Caki2 (cell line): ENCODE data around the gene TTF2. TPM values are rescaled to one million over a fixed set of nuclear protein-coding genes. Genes with fewer than 3 reads are reported as not detected.

Experiments used
- DNase-seq: peaks from one replicate; pipeline ENCODE4 v3.0.0-alpha.2; 2015; ENCODE audit warnings: low read depth
- in situ Hi-C: cut with HindIII; loops from 2 replicates; pipeline ENCODE4 v1.10.0; 2016; ENCODE audit warnings: low sequenced_read_pairs, low pct_unique_long_range_greater_than_20kb, mixed read lengths
- total RNA-seq: library from RNA; depleted of rRNA; stranded (reverse); fragments of >200 nt; shearing (Covaris generic); gene quantifications from 2 replicates; pipeline ENCODE4 v1.2.3, GENCODE V29; 2014; ENCODE audit warnings: low replicate concordance

The TTF2 gene
- total RNA-seq, 1 experiment from 2014 or later = 4.2 TPM

DNA sequence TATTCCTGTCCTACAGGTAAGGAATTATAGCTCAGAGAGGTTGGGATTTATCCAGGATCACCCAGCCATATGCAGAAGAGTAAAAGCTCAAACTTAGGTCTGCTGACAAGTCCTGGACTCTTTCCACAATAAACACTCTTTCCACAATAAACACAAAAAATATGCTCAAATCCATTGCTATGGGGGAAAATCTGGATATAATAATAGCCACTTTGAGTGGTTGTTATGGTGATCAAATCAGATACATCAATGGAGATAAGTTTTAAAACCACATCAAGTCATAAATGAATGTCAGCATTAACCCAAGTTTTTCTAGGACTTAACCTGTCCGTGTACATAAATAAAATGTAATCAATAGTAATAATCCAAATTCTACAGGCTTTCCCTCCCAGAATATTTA, 22.3 kb upstream of the TTF2 start:
- DNase-seq = no peak
- in situ Hi-C loops = no loop called here

DNA sequence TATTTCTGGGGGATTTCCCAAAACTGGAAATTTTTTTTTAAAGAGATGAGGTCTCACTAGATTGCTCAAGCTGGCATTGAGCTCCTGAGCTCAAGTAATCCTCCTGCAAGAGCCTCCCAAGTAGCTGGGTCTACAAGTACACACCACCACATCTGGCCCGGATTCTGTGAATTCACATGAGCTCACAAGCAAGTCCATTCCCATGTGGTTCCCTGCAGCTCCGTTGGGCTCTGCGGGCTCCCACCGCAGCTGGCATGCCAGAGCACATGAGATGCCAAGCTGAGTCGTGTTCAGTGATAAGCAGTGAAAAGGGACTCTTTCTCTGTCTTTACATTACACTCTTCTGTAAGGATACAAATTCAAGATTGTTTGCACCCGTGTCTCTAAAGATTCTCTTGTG, 21.9 kb upstream of the TTF2 start:
- in situ Hi-C loops = no loop called here
- no peak for DNase-seq

DNA sequence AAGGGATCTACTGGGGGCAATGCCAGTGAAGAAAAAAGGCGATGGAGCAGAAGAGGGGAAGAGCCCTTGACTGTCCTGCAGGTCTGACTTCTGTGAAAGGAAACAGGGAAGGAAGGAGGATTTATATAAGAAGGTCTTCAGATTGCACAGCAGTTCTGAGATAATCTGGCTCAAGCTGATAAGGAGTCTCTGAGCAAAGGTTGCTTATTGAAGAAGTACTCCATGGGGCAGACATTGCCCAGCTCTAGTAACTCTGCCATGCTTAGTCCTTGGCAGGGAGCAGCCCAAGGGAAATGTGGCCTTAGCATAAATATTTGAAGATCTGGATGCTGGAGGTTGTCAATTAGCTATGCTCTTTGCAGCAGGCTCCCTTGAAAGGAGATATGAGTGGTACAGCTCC, 15.9 kb upstream of the TTF2 start:
- in situ Hi-C loops = no loop called here
- no peak for DNase-seq

DNA sequence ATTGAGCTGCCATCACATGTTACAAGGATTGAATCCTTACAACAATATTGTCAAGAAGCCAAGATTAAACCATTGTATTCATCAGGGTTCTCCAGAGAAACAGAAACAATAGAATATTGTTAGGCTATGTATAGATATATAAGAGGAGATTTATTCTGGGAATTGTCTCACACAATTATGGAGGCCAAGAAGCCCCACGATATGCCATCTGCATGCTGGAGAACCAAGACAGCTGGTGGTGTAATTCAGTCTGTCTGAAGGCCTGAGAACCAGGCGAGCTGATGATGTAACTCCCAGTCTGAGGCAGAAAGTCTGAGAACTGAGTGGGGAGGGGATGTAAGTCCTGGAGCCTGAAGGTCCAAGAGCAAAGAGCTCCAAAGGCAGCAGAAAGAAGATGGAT, 14.5 kb upstream of the TTF2 start:
- no peak for DNase-seq
- in situ Hi-C loops = no loop called here

DNA sequence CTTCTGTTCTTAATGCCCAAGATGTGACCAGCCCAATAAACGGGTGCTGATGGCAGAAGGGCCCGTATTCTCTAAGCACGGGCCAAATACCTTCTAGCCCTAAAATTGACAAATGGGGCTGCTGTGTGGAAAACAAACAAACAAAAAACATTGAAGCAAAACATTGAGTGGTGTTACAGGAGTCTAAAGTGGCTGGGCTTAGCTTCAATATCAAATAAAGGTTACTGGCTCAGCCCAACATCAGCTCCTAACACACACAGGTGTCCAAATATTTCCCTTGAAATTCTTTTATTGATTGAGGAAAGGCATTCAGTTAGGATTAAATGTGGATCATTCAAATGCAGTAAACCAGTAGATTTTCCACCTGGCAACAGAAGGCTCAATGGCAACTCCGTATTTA, 13.3 kb upstream of the TTF2 start:
- in situ Hi-C loops = no loop called here
- no peak for DNase-seq

DNA sequence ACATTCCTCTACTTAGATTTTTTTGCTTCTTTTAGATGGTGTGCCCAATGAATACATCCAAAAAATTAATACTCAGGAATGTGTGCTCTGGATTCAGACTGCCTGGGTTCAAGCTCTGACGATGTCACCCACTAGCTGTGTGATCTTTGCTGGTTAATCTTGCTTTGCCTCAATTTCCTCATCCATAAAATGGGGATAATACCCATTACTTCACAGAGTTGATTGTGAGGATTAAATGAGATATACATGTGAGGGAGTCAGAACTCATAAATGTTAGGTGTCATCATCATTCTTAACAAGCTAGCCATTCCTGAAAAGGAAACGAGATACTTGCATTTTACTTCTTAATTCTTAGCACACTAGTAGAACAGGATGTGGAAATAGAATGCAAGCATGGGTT, 12.9 kb upstream of the TTF2 start:
- in situ Hi-C loops = no loop called here
- no peak for DNase-seq

DNA sequence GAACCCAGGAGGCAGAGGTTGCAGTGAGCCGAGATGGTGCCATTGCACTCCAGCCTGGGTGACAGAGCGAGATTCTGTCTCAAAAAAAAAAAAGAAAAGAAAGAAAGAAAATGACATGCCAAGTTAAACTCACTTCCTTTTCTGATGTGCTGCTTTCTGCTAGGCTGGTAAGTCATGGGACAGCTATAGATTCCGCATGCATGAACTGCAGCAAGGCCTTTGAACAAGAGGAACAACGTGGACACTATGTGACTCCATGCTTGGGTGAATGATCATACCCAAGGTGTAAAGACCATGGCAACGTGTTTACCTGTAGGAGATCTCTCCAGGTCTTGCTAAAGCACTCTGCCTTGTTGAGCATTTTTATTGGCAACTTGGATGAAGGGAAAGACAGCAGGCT, 10.3 kb upstream of the TTF2 start:
- no peak for DNase-seq
- in situ Hi-C loops = no loop called here

DNA sequence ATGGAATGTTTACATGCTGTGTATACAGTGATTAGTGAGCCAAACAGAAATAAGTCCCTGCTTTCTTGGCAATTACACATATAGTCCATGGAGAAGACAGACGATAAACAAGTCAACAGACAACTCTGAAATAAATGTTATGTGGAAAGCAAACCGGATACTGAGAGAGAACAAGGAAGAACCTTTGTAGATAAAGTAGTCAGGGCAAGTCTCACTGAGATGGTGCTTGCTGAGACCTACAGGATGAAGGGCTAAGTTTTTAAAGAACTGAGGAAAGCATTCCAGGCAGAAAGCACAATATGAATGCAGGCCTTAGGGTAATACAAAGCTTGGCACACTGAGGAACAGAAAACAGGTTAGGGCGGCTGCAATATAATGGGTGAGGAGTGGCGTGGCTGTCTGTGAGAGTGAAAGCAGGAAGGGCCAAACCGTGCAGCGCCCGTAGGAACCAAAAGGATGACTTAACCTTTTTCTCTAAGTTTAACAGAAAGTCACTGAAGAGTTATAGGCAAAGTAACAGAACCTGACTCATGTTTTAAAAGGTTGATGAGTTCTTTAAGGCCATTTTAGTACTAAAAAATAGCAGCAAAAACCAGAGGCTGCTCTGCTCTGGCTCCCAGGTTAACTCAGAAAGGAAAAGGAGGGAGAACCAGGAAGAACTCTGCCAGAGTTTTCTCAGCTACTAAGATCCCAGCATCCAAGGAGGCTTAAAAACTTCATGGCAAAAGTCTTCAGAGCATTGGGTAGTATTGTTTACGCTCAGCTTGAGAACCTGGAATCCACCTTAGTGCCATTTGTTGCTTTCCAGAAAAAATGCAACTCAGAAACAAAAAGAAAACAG, 8.7 kb upstream of the TTF2 start:
- no peak for DNase-seq
- in situ Hi-C loops = no loop called here

DNA sequence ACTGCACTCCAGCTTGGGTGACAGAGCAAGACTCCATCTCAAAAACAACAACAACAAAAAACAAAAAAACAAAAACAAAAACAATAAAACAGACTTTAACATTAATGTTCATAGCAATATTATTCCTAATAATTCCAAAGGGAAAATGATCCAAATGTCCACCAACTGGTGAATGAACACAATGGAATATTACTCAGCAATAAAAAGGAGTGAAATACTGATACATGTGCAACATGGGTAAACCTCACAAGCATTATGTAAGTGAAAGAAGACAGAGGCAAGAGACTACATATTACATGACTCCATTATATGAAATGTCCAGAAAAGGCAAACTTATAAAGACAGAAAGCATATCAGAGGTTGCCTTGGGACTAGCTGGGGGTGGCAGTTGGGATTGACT, 6.1 kb upstream of the TTF2 start:
- DNase-seq = no peak
- in situ Hi-C loops = no loop called here

DNA sequence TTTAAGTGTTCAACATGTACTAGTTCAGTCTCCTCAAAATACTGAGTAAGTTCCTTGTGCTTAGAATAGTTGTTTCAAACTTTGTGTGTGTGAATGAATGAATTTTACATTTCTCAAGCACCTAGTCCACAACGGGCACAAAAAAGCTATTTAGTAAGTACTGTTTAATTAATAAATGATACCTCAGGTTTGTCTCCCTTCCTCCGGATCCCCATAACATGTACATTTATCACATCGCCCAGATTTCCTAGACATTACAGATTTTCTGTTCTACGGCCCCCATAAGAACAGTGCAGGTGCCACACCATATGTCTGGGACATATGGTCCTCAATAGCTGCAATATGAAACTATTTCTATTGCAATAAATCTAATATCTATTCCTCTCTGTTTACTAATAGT, 1.3 kb upstream of the TTF2 start:
- no peak for DNase-seq

DNA sequence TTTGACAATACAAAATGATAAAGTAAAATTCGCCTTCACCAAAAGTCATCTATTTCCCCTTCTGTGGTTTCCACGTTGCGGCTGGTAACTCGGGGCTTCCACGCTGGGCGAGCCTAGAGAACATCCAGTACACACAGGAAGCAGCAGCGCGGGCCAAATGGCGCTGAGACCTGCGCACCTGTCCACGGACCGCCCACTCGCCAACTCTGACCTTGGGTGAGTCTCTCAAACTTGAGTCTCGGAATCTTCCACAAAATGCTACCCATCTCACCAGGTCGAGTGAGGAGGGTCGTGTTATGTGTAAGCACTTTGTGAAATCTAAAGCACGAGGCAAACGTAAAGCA, 820 bp upstream of the TTF2 start:
- DNase-seq = no peak
- in situ Hi-C loops = no loop called here

More for the DNA sequence above, 1.3 kb upstream of the TTF2 start:
- in situ Hi-C loops = no loop called here

DNA sequence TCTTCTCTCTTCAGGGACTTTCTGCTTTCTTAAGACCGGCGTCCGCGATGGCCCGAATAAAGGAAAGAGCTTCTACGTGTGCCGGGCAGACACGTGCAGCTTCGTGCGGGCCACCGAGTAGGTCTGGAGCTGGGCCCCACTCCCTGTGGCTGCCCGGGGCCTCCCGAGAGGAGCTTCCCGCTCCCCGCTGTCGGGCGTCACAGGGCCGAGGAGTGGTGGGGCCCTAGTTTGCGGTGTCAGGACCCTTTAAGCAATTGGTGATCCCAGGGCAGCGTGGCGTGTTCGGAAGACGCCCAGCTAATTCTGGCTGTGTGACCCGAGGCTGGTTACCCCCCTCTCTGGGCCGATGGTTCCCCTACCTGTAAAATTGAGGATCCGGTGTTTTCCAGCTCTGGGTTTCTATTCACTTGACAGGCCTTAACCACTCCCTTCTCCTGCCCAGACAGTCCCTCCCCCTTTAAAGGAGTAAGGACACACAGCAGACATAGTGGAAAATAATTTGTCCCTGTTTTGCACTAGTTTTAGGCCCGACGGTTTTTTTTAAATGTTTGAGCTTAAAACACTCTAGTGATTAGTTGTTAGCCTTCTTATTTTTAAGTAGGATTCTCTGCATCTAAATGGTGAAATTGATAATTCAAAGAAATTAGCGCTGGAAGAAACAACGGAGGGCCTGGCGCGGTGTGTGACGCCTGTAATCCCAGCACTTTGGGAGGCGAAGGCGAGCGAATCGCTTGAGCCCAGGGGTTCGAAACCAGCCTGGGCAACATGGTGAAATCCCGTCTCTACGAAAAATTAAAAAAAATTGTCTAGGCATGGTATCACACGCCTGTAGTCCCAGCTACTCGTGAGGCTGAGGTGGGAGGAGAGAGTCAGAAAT, 553 bp downstream of the TTF2 start:
- peak; percentile 35 for DNase-seq
- in situ Hi-C loops = no loop called here

DNA sequence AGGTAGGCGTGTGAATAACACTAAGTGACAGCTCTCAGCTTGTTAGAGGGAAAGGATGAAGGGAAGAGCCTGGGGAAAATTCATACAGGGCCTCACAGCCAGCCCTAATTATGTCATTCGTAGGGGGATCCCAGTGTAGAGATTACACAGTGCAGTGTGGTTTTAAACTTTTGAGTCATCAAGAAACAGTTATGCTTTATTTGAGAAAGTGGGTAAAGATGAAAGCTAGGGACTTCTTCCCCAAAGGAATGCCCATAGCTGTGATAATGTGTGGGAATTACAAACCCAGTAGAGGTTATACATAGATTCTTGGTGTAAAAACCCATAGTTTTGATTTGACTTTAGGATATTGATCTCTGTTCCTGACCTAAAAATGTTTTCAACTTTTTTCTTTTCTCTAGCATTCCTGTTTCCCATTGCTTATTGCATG, 1.9 kb downstream of the TTF2 start:
- in situ Hi-C loops = no loop called here
- DNase-seq = no peak

DNA sequence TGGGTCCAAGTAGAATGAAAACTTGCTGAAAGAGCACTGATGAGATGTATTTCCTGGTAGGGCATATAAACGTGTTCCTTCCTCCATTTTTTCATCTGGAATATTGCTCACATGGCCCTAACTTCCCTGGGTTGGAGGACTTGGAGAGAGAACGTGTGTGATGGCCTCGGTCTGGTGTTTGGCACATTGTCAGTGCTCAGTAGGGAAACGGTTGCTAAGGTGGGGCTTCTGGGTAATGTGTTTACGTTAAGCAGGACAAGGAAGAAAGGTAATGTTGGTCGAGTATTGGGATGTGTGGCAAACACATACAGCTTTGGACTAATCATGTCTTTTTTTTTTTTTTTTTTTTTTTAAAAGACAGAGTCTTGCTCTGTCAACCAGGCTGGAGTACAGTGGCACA, 6.2 kb downstream of the TTF2 start:
- in situ Hi-C loops = no loop called here
- no peak for DNase-seq

DNA sequence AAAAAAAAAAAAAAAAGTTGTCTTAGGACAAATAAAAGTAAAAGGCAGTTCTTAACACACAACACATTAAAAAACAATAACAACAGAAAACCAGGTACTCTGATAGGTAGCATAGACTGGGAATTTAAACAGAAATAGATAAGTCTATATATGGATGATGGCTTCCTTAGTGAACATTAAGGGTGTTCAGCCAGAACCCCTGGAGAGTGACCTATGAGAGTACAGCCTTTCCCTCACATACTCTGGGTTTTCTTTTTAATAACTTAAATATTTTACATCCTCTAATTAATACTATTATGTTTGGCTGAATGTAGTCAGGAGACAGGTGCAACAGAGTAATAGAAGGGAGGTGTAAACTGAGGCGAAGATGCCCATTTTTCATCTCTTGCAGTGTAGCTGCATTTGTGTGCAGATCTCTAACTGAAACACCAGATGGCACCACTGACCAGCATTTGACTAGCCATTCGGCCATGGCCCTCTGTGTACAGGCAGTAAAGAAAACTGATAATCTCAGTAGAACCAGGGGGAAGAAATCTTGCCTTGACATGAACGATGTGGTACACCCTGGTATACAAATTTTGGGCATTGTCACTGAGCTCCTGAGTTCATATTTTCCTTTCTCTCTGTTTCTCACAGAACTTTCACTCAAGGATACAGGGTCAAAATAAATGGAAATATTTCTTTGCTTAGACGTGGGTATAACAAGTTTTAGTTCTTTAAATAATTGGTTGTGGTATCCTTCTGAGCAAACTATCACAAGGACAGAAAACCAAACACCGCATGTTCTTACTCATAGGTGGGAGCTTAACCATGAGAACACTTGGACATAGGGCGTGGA, 7.6 kb downstream of the TTF2 start:
- in situ Hi-C loops = no loop called here
- DNase-seq = peak; percentile 19

DNA sequence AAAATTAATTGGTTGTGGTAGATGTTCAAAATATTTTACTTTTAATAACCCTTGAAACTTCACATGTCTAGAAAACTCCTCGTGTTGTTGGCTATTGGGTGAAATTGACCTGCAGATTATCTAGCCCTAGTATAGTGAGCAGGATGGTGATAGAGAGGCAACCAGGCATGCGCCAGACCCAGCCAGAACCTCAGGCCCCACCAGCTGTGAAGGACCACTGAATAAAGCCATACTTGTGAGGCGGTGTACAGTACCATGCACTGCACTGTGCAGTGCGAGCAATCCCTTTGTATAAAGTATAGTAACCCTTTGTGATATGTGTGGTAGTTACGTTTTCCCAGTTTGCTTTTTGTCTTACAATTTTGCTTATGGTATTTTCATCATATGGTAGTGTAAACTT, 8.5 kb downstream of the TTF2 start:
- no peak for DNase-seq
- in situ Hi-C loops = no loop called here

DNA sequence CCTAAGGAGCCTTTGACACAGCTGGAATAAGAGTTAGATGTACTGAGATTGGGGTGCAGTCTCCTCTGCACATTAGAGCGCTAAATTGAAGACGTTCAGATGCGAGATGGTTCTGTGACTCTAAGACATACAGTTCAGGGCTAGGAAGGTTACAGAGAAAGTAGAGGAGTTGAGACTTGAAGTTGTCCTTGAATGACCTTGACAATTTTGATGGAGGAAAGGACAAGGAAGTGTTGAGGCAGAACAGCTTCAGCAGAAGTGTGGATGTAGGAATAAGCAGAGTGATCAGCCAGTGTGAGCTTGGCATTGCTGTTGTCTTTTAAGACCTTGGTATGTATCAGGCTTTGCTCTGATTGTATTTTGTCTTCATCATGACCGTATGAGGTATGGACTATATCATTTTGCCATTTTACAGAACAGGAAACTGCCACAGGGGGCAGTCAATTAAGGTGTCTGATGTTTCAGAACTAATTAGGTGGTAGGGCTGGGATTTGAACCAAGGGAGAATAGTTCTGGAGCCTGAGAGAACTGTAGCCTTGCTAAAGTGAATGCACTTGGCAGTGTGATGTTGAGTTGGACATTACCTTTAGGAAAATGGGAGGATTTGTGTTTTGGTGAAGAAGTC, 9.2 kb downstream of the TTF2 start:
- in situ Hi-C loops = no loop called here
- DNase-seq = no peak

DNA sequence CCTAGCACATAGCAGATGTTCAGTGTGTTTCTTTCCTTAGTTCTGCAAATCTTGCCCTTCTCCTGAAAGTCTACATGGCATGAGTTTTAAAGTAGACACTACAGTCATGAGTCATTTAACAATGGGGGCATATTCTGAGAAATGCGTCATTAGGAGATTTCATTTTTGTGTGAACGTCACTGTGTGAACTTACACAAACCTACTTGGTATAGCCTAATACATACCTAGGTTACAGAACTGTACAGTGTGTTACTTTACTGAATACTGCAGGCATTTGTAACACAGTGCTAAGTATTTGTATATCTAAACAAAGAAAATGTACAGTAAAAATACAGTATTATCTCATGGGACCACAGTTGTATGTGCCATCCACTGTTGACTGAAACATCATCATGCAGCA, 10.0 kb downstream of the TTF2 start:
- in situ Hi-C loops = no loop called here
- no peak for DNase-seq
